SK-N-SH (cell line): ENCODE results near the gene NDUFA3.

Experiments
- CHD2 ChIP-seq: fragments of 150-350 bp; IDR thresholded peaks from 2 replicates; pipeline ENCODE4 v1.6.1; 2018; ENCODE audit warnings: low read length; ENCODE audit not compliant: partially characterized antibody
- EZH2phosphoT487 ChIP-seq: fragments of 200-600 bp; sonication (generic); IDR thresholded peaks from 2 replicates; pipeline ENCODE4 v1.6.1; 2017; ENCODE audit warnings: low read depth, mixed run types, mild to moderate bottlenecking, antibody characterized with exemption, moderate library complexity, borderline replicate concordance
- RAD21 ChIP-seq: IDR thresholded peaks from 2 replicates; pipeline ENCODE4 v1.6.1; 2012; ENCODE audit warnings: mild to moderate bottlenecking, low read length
- TEAD4 ChIP-seq: IDR thresholded peaks from 2 replicates; pipeline ENCODE4 v1.4.0; 2012; ENCODE audit warnings: mild to moderate bottlenecking, borderline replicate concordance; ENCODE audit not compliant: insufficient read depth
- YY1 ChIP-seq: IDR thresholded peaks from 2 replicates; pipeline ENCODE4 v1.4.0; 2012; ENCODE audit warnings: low read depth, mild to moderate bottlenecking
- TF ChIP-seq, protein P1 (sequence below): fragments of 200-600 bp; sonication (generic); IDR thresholded peaks from 2 replicates; pipeline ENCODE4 v1.6.1; 2017; ENCODE audit warnings: antibody characterized with exemption, mild to moderate bottlenecking, moderate library complexity
- TF ChIP-seq, protein P2 (sequence below): IDR thresholded peaks from 2 replicates; pipeline ENCODE4; 2012

DNA sequence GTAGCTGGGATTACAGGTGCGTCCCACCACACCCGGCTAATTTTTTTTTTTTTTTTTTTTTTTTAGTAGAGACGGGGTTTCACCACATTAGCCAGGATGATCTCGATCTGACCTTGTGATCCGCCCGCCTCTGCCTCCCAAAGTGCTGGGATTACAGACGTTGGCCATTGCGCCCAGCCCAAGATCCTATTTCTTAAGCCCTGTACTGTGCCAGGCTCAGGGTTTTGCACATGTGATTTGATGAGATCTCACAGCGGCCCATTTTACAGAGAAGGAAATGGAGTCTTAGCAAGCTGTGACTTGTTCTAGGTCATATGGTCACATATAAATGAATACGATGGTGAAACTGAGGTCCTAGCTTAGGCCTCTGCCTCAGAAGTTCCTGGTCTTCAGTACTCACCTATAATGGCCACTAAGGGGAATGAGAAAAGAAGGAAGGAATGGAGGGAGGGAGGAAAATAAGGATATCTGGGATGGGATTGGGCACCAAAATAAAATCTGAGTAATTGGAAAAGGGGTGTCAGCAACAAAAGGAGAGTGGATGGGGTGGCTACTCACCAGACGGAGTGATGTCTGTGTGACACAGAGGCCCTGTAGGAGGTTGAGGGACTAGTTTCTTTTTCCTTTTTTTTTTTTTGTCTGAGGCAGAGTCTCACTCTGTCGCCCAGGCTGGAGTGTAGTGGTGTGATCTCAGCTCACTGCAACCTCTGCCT is 3.3 kb upstream of the NDUFA3 start:
- TF ChIP-seq, protein P1, sequence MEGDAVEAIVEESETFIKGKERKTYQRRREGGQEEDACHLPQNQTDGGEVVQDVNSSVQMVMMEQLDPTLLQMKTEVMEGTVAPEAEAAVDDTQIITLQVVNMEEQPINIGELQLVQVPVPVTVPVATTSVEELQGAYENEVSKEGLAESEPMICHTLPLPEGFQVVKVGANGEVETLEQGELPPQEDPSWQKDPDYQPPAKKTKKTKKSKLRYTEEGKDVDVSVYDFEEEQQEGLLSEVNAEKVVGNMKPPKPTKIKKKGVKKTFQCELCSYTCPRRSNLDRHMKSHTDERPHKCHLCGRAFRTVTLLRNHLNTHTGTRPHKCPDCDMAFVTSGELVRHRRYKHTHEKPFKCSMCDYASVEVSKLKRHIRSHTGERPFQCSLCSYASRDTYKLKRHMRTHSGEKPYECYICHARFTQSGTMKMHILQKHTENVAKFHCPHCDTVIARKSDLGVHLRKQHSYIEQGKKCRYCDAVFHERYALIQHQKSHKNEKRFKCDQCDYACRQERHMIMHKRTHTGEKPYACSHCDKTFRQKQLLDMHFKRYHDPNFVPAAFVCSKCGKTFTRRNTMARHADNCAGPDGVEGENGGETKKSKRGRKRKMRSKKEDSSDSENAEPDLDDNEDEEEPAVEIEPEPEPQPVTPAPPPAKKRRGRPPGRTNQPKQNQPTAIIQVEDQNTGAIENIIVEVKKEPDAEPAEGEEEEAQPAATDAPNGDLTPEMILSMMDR, result no peak
- TF ChIP-seq RAD21 (no peak), TEAD4 (no peak), YY1 (no peak), CHD2 (no peak), EZH2phosphoT487 (no peak)
- TF ChIP-seq, protein P2, sequence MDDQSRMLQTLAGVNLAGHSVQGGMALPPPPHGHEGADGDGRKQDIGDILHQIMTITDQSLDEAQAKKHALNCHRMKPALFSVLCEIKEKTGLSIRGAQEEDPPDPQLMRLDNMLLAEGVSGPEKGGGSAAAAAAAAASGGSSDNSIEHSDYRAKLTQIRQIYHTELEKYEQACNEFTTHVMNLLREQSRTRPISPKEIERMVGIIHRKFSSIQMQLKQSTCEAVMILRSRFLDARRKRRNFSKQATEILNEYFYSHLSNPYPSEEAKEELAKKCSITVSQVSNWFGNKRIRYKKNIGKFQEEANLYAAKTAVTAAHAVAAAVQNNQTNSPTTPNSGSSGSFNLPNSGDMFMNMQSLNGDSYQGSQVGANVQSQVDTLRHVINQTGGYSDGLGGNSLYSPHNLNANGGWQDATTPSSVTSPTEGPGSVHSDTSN, result no peak
